ENCODE measurements around the gene TMEM273.

The TMEM273 gene

GRCh38 chr10:49165259-49165658 lies 22.9 kb downstream of the TMEM273 start:
- no peak for DNase-seq (ENCODE audit: low read depth in 3 of 3, low spot score in 1 of 3)

DNA sequence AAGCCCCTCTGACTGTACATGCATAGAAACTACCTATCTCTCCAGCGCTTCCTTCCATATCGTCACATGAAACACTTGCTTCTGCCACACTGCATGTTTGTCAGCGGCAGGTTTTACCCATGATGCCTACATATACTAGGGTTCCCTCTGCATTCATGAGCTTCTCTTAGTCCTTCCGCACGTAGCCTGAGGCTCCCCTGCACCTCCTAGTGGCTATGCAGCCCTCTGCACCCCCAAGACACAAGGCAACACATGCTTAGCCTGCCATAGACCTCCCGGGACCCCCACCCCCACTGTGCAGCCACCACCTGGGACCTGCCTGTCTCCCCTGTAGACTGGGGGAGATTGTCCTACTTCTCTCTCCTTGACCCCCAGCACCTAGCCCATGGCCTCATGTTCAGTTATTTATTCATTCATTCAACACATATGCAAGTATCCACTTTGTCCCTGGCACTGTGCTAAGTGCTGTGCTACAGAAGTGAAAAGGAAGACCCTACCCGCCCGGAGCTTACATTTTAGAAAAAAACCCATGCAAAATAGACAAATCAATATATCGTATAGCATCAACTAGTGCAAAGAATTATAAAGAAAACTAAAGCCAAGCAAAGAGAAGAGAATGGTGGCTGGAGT lies 23.5 kb downstream of the TMEM273 start:
- no peak for DNase-seq (ENCODE audit: low read depth in 3 of 3, low spot score in 1 of 3)

- DNase-seq (ENCODE audit: low read depth in 3 of 3, low spot score in 1 of 3), result no peak
Measured at GRCh38 chr10:49163741-49164140, 24.4 kb downstream of the TMEM273 start.

DNA sequence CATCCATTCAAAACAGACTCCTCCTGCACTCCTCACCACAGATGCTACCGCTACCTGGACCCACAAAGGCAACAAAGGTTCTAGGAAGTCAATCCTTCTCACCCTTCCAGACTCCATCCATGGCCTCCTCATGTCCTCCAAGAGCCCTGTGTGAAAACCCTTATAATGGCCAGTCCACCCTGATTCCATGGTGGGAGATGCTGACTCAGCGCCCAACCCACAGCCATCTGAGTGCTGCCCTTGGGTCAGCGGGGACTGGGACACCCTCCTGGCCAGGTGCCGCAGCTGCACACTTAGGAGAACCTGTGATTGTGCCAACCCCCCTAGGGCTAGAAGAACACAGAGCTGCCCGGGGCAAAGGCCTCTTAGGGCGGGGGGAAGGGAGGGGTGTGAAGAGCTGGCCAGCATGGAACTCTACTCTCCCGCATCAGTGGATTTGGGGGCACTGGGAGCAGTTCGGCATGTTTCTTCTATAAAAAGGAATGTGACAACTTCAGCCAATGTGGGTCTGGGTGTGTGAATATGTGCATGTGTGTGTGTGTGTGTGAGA lies 25.4 kb downstream of the TMEM273 start:
- DNase-seq (ENCODE audit: low read depth in 3 of 3, low spot score in 1 of 3), result no peak

DNA sequence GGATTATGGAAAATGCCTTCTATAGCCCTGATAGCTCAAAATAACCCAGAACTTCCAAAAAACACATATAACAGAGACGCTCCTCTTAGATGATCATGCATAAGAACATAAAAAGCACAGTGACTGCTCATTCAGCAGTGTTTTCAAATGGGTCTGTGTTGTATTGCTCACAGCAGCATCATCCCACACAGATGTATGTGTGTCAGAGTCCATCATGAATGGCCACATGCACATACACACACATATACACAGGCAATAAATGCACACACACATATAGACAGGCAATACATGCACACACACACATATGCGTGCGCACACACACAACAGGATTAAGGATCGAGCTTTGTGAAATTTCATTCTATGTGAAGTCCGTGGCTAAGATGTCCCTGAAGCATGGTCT lies 26.1 kb downstream of the TMEM273 start:
- no peak for DNase-seq (ENCODE audit: low read depth in 3 of 3, low spot score in 1 of 3)

DNA sequence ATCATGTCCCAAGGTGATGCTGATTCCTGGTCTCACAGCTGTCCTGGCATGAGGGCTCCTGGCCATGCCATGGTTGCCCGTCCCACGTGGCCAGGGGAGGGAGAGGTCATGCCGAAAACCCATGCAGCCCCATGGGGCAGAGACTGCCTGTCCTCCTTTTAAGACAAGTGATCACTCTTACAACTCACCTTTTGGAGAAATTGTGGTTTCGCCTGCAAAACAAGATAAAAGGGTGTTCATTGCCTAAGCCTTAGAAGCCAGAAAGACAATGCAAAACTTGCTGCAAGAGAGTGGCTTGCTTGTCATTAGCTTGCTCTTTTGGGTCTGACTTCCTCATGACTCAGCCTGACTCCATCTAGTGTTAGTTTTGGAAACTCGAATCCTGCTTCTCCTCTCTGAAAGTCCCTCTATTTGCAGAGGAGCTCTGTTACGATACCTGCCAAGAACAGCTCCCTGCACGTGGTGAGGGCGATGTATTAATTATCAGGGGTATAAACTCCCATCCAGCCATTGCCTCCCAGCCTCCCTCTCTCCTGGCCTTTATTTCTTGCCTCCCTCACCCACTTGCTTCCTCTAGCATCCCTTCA lies 26.7 kb downstream of the TMEM273 start:
- no peak for DNase-seq (ENCODE audit: low read depth in 3 of 3, low spot score in 1 of 3)

DNA sequence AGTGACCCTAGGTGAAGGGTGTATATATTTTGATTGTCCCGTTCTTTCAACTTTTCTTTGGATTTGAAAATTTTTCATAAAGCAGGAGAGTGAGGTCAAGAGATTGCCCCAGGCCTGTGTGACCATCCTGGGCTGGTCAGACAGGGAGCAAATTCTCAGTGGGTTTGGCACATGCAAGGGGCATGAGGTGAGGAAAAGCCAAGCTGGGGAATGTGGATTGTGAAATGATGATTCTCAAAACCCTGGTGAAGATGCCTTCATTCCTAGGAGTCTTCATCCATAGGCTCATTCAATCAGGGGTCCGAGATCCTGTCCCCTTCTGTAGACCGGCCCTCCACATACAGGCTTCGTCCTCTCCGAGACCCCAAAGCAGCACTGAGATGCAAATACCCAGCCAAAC lies 27.4 kb downstream of the TMEM273 start:
- DNase-seq (ENCODE audit: low read depth in 3 of 3, low spot score in 1 of 3), result no peak

DNA sequence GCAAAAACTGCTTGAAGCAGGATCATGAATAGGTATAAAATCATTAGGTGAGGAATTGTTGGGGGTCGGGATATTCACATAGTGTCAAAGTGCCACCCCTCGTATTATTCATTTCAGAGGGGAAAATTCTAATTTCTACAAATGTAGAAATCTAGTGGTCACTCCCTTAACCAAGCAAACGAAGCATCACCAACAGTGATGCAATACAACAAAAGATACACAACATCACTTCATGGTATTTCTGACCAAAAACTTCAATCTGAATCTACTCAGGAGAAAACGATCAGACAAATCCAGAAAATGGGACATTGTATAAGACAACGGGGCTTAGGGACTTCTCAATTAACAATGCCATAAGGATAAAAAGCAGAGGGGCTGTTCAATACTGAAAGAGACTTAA lies 28.1 kb downstream of the TMEM273 start:
- no peak for DNase-seq (ENCODE audit: low read depth in 3 of 3, low spot score in 1 of 3)

DNA sequence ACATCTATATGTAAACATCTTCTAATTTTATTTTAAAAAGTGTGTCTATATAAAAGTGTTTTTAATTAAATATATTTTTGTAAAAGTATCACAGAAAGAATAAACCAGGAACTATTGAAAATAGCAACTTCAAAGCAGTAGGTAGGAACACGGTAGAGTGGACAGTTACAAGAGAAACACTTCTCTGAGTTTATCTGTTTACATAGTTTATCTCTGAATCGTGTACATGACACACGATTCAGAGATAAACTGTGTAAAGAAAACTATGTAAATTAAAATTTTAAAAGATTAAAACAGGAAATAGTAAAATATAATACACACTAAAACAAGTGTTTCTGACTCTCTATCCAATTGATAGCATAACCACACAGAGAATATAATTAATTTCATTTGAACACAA lies 29.3 kb downstream of the TMEM273 start:
- DNase-seq (ENCODE audit: low read depth in 3 of 3, low spot score in 1 of 3), result no peak

- no peak for DNase-seq (ENCODE audit: low read depth in 3 of 3, low spot score in 1 of 3)
Measured at GRCh38 chr10:49158404-49158803, 29.8 kb downstream of the TMEM273 start.

GRCh38 chr10:49157229-49157628 lies 31.0 kb downstream of the TMEM273 start:
- DNase-seq (ENCODE audit: low read depth in 3 of 3, low spot score in 1 of 3), result no peak

- DNase-seq (ENCODE audit: low read depth in 3 of 3, low spot score in 1 of 3), result no peak
Measured at GRCh38 chr10:49154641-49155040, 33.5 kb downstream of the TMEM273 start.

DNA sequence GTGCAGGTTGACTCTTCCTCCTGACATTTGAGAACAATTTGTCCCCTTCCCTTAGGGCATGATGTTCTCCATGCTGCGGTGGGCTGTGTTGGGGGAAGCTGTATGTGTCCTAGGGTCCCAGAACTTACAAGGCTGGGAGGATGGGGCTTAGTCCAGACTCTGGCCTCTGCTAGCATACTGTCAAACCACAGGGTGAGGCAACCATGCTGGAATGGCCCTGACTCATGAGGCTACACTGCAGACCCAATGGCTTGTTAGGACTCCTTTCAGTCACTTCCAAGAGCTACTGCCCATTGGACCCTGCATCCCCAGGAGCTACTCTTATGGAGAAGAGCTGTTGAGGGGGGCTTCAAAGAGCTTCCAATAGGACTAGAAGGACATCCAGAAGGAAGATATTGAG lies 34.2 kb downstream of the TMEM273 start:
- no peak for DNase-seq (ENCODE audit: low read depth in 3 of 3, low spot score in 1 of 3)

GRCh38 chr10:49153115-49153514 lies 35.1 kb downstream of the TMEM273 start:
- no peak for DNase-seq (ENCODE audit: low read depth in 3 of 3, low spot score in 1 of 3)

- no peak for DNase-seq (ENCODE audit: low read depth in 3 of 3, low spot score in 1 of 3)
Measured at GRCh38 chr10:49152663-49153062, 35.5 kb downstream of the TMEM273 start.

DNA sequence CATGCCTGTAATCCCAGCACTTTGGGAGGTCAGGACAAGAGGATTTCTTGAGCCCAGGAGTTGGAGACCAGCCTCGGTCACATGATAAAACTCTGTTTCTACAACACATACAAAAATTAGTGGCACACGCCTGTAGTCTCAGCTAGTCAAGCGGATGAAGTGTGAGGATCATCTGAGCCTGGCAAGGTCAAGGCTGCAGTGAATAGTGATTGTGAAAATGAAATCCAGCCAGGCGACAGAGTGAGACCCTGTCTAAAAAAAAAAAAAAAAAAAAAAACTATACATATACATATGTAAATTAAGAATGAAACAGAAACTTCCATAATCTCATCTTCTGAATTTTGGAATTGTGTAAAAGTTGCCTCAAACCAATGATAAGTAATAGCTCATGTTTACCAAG lies 36.2 kb downstream of the TMEM273 start:
- DNase-seq (ENCODE audit: low read depth in 3 of 3, low spot score in 1 of 3), result no peak

DNA sequence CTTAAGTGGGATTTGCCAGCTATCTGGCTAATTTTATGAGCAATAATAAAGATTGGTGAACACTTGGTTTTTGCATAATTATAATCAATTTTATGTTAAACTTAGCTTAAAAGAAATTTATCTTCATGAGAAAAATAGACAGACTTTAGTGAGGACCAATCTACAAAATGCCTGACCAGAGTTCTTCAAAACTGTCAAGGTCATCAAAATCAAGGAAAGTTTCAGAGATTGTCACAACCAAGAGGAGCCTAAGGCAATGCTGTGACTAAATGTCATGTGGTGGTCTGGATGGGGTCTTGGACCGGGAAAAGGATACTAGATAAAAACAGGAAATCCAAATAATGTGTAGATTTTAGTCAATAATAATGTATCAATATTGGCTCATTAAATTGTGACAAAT lies 36.7 kb downstream of the TMEM273 start:
- DNase-seq (ENCODE audit: low read depth in 3 of 3, low spot score in 1 of 3), result no peak

DNA sequence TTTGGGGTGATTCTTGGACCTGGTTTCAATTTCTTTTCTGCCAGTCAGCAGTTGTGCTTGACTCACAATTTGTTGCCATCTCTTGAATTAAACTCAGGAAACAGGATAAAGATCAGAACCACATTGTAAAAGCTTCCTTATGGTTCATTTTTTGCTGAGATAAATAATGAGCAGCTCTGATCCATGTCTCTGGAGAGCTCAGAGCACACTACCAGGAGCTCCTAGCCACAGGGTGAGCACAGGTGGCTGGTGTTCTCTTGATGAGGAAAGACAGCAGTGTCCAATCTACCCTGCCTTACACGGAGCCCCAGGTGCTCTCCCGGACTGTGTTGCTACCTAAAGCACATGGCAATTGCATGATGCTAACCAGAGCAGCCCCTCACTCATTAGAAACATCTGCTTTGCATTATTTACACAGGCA lies 37.2 kb downstream of the TMEM273 start:
- DNase-seq (ENCODE audit: low read depth in 3 of 3, low spot score in 1 of 3), result no peak

DNA sequence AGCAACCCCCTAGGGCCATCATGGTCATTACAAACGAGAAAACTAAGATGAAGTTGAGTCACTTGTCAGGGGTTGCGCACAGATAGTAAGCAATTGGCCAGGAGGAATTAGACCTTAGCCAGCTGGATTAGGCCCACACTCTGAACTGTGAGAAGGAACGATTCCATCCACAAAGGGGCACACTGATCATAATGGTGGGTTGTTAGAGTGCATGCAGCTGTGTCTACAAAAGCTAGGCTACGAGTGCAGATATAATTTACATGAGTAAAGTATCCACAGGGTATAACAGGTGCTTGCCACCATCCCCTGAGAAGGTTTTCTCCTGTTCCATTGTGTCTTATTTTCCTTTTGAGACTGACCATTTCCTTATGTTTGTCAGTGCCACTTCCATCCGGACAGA lies 37.8 kb downstream of the TMEM273 start:
- no peak for DNase-seq (ENCODE audit: low read depth in 3 of 3, low spot score in 1 of 3)

DNA sequence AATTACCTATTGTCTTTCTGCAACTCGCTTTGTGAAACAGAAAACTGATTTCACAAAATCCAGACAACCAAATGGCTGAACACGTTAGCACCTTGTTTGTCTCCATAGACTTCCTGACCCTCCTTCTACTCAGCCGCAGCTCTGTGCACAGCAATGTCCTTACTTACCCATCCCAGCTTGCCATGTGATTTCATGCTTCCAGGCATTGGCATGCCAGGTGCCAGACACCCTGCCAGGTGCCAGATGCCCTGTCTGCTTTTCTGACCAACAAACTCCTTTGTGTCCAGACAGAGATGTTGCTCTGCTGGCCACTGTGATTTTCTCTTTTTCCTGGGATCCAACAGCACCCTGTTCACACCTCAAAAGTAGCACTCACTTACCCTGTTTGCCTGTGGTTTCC lies 38.3 kb downstream of the TMEM273 start:
- no peak for DNase-seq (ENCODE audit: low read depth in 3 of 3, low spot score in 1 of 3)

DNA sequence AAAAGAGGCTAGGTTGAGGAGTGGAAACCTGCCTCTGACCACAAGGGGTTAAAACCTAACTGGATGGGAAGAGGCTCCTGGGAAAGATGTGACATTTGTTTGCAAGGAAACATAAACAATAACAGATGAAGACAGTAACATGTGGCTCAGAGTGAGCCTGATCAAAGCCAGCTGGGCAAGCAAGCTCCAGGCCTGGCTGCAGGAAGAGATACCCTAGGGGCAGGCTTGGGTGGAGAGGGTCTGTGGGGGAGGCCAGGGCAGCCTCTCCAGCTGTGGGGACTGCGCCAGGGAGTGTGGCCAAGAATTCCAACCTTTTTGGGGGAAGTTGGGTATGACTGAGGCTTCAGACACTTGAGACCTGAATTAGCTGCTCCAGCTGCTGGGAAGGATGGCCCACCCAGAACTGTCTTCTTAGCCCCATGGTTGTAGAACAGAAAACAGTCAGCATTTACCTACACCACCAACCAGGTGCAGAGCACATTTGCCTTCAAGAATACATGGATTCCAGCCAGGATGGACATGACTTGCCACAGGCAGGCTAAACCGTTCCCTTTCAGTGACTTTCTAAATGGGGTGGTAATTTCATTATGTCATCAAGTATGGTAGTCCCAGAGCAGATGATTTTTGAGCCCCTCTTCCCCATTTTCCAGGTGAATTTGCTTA lies 44.0 kb downstream of the TMEM273 start:
- DNase-seq (ENCODE audit: low read depth in 3 of 3, low spot score in 1 of 3), result no peak

- no peak for DNase-seq (ENCODE audit: low read depth in 3 of 3, low spot score in 1 of 3)
Measured at GRCh38 chr10:49143249-49143648, 44.9 kb downstream of the TMEM273 start.
